ENCODE measurements around the gene ZNF385A.

The ZNF385A gene

GRCh38 chr12:54340846-54341245 lies 43.7 kb downstream of the ZNF385A start:
- Histone ChIP-seq H2AFZ (ENCODE audit: low read length) (no peak overlapping the region), H3K4me2 (ENCODE audit: low read depth, low read length, poor library complexity, severe bottlenecking) (no peak overlapping the region), H3K4me1 (ENCODE audit: insufficient read depth, low read length, poor library complexity, severe bottlenecking) (peaks cover 6% of the 10 kb centered on the region), H3K79me2 (ENCODE audit: insufficient read depth, low read length) (0 out of 2 replicates have a peak, but pooled peaks cover 3% of the 10 kb centered on the region), H3K9me3 (ENCODE audit: insufficient read depth, low read depth, low read length) (no peaks in the 10 kb centered on the region), H3K27me3 (ENCODE audit: insufficient read depth, low read length, poor library complexity, severe bottlenecking) (no peaks in the 10 kb centered on the region), H3K9ac (ENCODE audit: low read depth, low read length, poor library complexity, severe bottlenecking) (no peak overlapping the region), H3F3A (ENCODE audit: low read depth) (no peaks in the 10 kb centered on the region), H3K9me2 (replicated peaks; ENCODE audit: low read depth, low read length) (no peaks in the 10 kb centered on the region), H3K36me3 (ENCODE audit: insufficient read depth, low read length) (peaks cover 26% of the 10 kb centered on the region; the same call in 1 of the 2 replicates), H4K20me1 (ENCODE audit: insufficient read depth, low read length, poor library complexity, severe bottlenecking) (no peaks in the 10 kb centered on the region), H3K4me3 (ENCODE audit: low read length, poor library complexity, severe bottlenecking) (no peak overlapping the region)
- TF ChIP-seq EZH2phosphoT487 (IDR thresholded peaks at IDR 0.05; ENCODE audit: borderline replicate concordance), result no peak

- TF ChIP-seq, protein P1, sequence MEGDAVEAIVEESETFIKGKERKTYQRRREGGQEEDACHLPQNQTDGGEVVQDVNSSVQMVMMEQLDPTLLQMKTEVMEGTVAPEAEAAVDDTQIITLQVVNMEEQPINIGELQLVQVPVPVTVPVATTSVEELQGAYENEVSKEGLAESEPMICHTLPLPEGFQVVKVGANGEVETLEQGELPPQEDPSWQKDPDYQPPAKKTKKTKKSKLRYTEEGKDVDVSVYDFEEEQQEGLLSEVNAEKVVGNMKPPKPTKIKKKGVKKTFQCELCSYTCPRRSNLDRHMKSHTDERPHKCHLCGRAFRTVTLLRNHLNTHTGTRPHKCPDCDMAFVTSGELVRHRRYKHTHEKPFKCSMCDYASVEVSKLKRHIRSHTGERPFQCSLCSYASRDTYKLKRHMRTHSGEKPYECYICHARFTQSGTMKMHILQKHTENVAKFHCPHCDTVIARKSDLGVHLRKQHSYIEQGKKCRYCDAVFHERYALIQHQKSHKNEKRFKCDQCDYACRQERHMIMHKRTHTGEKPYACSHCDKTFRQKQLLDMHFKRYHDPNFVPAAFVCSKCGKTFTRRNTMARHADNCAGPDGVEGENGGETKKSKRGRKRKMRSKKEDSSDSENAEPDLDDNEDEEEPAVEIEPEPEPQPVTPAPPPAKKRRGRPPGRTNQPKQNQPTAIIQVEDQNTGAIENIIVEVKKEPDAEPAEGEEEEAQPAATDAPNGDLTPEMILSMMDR (conservative IDR thresholded peaks at IDR 0.05; ENCODE audit: low read length), result no peak
- no peak for TF ChIP-seq EZH2phosphoT487 (IDR thresholded peaks at IDR 0.05; ENCODE audit: borderline replicate concordance)
- Histone ChIP-seq H3F3A (ENCODE audit: low read depth) (no peaks in the 10 kb centered on the region), H3K4me1 (ENCODE audit: insufficient read depth, low read length, poor library complexity, severe bottlenecking) (peaks cover 14% of the 10 kb centered on the region)
Measured at GRCh38 chr12:54338698-54339296, 45.7 kb downstream of the ZNF385A start.

GRCh38 chr12:54337854-54338650 lies 46.5 kb downstream of the ZNF385A start:
- Histone ChIP-seq H3K36me3 (ENCODE audit: insufficient read depth, low read length) (peaks cover 12% of the 10 kb centered on the region; the same call in 1 of the 2 replicates), H3F3A (ENCODE audit: low read depth) (no peaks in the 10 kb centered on the region), H2AFZ (ENCODE audit: low read length) (no peak overlapping the region), H3K4me2 (ENCODE audit: low read depth, low read length, poor library complexity, severe bottlenecking) (no peak overlapping the region), H3K27me3 (ENCODE audit: insufficient read depth, low read length, poor library complexity, severe bottlenecking) (no peaks in the 10 kb centered on the region), H3K79me2 (ENCODE audit: insufficient read depth, low read length) (peaks cover 11% of the 10 kb centered on the region; the same call in 1 of the 2 replicates), H4K20me1 (ENCODE audit: insufficient read depth, low read length, poor library complexity, severe bottlenecking) (no peaks in the 10 kb centered on the region), H3K9me3 (ENCODE audit: insufficient read depth, low read depth, low read length) (no peaks in the 10 kb centered on the region), H3K9me2 (replicated peaks; ENCODE audit: low read depth, low read length) (no peaks in the 10 kb centered on the region), H3K9ac (ENCODE audit: low read depth, low read length, poor library complexity, severe bottlenecking) (peak overlapping the region; percentile 34), H3K4me3 (ENCODE audit: low read length, poor library complexity, severe bottlenecking) (no peak overlapping the region), H3K4me1 (ENCODE audit: insufficient read depth, low read length, poor library complexity, severe bottlenecking) (peaks cover 14% of the 10 kb centered on the region)
- no peak for TF ChIP-seq EZH2phosphoT487 (IDR thresholded peaks at IDR 0.05; ENCODE audit: borderline replicate concordance)
- TF ChIP-seq, protein P1 (conservative IDR thresholded peaks at IDR 0.05; ENCODE audit: low read length), result no peak

More at GRCh38 chr12:54338698-54339296, 45.7 kb downstream of the ZNF385A start:
- no peaks in the 10 kb centered on the region for H3K9me2 ChIP-seq (replicated peaks; ENCODE audit: low read depth, low read length)
- H3K4me2 ChIP-seq (ENCODE audit: low read depth, low read length, poor library complexity, severe bottlenecking), result no peak overlapping the region
- no peaks in the 10 kb centered on the region for H3K9me3 ChIP-seq (ENCODE audit: insufficient read depth, low read depth, low read length)
- no peak overlapping the region for H3K9ac ChIP-seq (ENCODE audit: low read depth, low read length, poor library complexity, severe bottlenecking)
- H4K20me1 ChIP-seq (ENCODE audit: insufficient read depth, low read length, poor library complexity, severe bottlenecking), result no peaks in the 10 kb centered on the region
- peaks cover 20% of the 10 kb centered on the region; the same call in 1 of the 2 replicates for H3K36me3 ChIP-seq (ENCODE audit: insufficient read depth, low read length)
- no peaks in the 10 kb centered on the region for H3K27me3 ChIP-seq (ENCODE audit: insufficient read depth, low read length, poor library complexity, severe bottlenecking)
- H3K79me2 ChIP-seq (ENCODE audit: insufficient read depth, low read length), result 0 out of 2 replicates have a peak, but pooled peaks cover 5% of the 10 kb centered on the region
- H2AFZ ChIP-seq (ENCODE audit: low read length), result no peak overlapping the region
- H3K4me3 ChIP-seq (ENCODE audit: low read length, poor library complexity, severe bottlenecking), result no peak overlapping the region

Measured in Loucy (cell line).